Stimulated activated CD8-positive, alpha-beta memory T cell treated with anti-CD3 and anti-CD28 coated beads, Interleukin-7, amount 100 ng/mL, for 1 hour (primary cell): ENCODE data around the gene NBPF4.
"Not testable (repeated sequence)": the region's sequence is repeated elsewhere in the genome, so short reads cannot be mapped to it uniquely, and the experiment has no call there.

Source experiments
- DNase-seq, 2 donors: peaks; one replicate each; pipeline ENCODE4 v3.0.0-alpha.2; 2020; ENCODE audit warnings: low read depth in 2 of 2

Gene NBPF4

GRCh38 chr1:108243976-108244375 lies at the start of gene NBPF4:
NBPF4 (minus strand) TSS chr1:108244076; CDS start chr1:108243761, 315 bp downstream.
- DNase-seq, result not testable (repeated sequence)

- not testable (repeated sequence) for DNase-seq
Observed at GRCh38 chr1:108282528-108283257, 38.8 kb upstream of the NBPF4 start.

- DNase-seq, result not testable (repeated sequence)
Observed at GRCh38 chr1:108272485-108273327, 28.8 kb upstream of the NBPF4 start.

- not testable (repeated sequence) for DNase-seq
Observed at GRCh38 chr1:108267097-108267496, 23.2 kb upstream of the NBPF4 start.

- not testable (repeated sequence) for DNase-seq
Observed at GRCh38 chr1:108261967-108262366, 18.1 kb upstream of the NBPF4 start.

- DNase-seq, result not testable (repeated sequence)
Observed at GRCh38 chr1:108261519-108261918, 17.6 kb upstream of the NBPF4 start.

GRCh38 chr1:108260578-108261259 lies 16.8 kb upstream of the NBPF4 start:
- not testable (repeated sequence) for DNase-seq

GRCh38 chr1:108255426-108255825 lies 11.6 kb upstream of the NBPF4 start:
- DNase-seq, result not testable (repeated sequence)

- not testable (repeated sequence) for DNase-seq
Observed at GRCh38 chr1:108239426-108239825, 4.5 kb downstream of the NBPF4 start.

GRCh38 chr1:108235308-108235707 lies 8.6 kb downstream of the NBPF4 start:
- DNase-seq, result not testable (repeated sequence)

- not testable (repeated sequence) for DNase-seq
Observed at GRCh38 chr1:108232183-108232582, 11.7 kb downstream of the NBPF4 start.

GRCh38 chr1:108229976-108230375 lies 13.9 kb downstream of the NBPF4 start:
- not testable (repeated sequence) for DNase-seq

GRCh38 chr1:108227772-108228171 lies 16.1 kb downstream of the NBPF4 start:
- DNase-seq, result not testable (repeated sequence)

- DNase-seq, result not testable (repeated sequence)
Observed at GRCh38 chr1:108226855-108227254, 17.0 kb downstream of the NBPF4 start.

- DNase-seq, result not testable (repeated sequence)
Observed at GRCh38 chr1:108223226-108223625, 20.6 kb downstream of the NBPF4 start.

GRCh38 chr1:108217515-108218174 lies 26.2 kb downstream of the NBPF4 start:
- not testable (repeated sequence) for DNase-seq

- not testable (repeated sequence) for DNase-seq
Observed at GRCh38 chr1:108217007-108217406, 26.9 kb downstream of the NBPF4 start.

- DNase-seq, result not testable (repeated sequence)
Observed at GRCh38 chr1:108216028-108216890, 27.6 kb downstream of the NBPF4 start.

- not testable (repeated sequence) for DNase-seq
Observed at GRCh38 chr1:108214641-108215465, 29.0 kb downstream of the NBPF4 start.

- no peak for DNase-seq
Observed at GRCh38 chr1:108211014-108211413, 32.9 kb downstream of the NBPF4 start.
